Activated gamma-delta T cell treated with anti-CD3 and anti-CD28 coated beads, Interleukin-2, amount 50 U/mL, for 16 hours (primary cell): ENCODE data around the gene CSMD2.

ENCODE experiments used
- DNase-seq: peaks from one replicate; pipeline ENCODE4 v3.0.0-alpha.2; 2020; ENCODE audit warnings: low read depth

The CSMD2 gene

DNA sequence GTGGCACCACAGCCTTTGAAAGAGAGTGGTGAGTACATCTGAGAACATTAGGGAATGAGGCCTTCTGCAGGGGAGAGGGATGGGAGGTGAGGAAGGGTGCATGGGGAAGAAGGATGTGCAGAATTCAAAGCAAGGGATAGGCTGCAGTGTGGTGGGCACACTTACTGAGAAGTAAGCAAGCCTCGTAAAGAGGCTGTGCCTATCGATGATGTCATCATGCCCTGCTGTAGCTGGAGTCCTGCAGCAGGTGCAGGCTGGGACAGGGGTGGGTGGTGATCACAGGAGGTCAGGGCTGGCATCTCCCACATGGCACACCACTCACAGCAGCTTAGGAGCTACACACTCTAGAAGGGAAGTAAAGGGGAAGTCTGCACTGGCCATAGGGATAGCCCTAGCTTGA is 676.4 kb downstream of the CSMD2 start:
- DNase-seq = no peak

DNA sequence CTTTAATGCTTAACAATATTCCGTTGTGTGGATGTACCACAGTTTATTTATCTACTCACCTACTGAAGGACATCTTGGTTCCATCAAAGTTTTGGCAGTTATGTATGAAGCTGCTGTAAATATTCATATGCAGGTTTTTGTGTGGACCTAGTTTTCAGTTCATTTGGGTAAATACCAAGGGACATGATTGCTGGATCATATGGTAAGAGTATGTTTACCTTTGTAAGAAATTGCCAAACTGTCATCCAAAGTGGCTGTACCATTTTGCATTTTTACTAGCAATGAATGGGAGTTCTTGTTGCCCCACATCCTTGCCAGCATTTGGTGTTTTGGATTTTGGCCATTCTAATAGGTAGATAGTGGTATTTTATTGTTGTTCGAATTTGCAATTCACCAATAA is 682.6 kb downstream of the CSMD2 start:
- DNase-seq = no peak

DNA sequence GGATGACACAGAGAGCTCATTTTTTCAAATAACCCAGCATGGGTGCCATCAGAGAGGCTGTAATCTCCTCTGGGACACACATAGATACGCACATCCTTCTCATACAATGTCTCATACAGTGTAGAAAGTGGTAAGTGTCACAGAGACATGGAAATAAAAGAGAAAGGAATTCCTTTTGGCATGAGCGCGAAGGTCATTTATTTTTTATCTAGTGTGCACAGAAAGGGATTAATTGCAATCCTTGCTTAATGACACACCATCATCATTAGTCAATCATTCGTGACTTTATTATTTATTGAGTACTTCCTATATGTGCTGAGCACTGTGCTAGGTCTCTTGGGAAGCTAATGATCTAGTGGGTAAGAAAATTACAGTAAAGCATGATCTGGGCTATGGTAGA is 687.6 kb downstream of the CSMD2 start:
- DNase-seq = no peak

DNA sequence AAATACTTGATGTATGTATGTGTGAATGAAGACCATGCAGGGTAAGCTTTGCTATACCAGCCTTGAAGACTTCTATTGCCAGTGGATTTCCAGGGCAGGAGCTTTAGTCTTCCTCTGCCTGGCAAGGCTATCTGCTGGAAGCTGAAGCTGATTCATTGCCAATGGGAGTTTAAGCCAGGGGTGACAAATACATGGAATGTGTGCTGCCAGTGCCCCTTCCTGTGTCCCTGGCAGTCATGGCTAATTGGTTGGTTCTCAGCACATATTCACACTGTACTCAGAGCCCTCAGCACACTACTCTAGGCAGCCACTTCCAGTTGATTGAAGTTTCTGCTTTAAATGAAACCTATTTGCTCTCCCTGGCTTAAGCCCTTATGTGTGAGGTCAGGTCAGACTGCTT is 691.1 kb downstream of the CSMD2 start:
- DNase-seq = no peak

DNA sequence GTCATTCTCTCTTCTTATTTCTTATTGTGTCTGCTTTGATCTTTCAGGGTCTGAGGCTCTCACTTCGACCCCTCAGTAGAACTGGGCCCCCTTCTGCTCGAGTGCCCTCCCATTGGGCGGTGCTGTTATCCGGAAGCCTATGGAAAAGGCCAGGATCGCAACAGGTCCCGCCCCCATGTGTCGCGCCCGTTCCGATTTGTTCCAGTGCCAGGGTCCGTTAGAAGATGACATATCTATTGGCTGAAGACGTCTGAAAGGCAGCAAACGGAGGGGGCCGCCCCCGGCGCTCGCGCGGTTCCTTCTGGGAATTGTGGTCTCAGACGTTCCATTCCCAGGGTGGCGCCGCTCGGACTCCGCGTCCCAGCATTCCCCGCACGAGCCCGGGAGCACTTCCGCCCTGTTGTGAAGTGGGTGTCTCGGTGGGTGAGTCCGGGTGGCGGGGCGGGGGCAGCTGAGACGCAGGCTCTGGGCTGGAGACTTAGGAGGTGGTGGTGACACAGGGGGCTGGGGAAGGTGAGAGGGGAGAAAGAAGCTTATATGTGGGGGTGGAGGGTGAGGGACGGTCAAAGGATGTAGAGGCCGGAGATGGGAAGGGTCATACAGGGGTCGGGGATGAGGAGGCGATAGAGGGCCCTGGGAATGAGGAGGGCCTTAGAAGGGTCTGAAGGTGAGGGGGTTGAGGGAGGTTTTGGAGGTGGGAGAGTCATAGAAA is 692.6 kb downstream of the CSMD2 start, which contains the start of gene ZSCAN20:
TSS of gene ZSCAN20 (plus strand) at position 377 of the 712 bp plus-strand sequence. CDS start 6,644 bp downstream, outside the sequence.
- DNase-seq = peak; percentile 81

DNA sequence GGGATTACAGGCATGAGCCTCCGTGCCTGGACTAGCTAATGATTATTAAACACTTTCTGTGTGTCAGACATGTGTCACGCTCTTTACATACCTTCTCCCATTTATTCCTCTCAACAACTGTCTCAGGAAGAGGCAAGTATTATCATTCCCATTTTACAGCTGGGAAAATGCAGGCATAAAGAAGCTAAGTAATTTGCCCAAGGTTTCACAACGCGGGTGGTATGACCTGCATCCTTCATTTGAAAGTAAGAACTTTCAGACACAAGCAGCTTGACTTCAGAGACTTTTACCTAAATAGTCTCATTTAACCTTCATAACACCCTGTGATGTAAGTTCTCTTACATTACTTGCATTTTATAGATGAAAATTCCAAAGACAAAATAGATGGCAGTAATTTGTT is 693.6 kb downstream of the CSMD2 start:
- DNase-seq = no peak

DNA sequence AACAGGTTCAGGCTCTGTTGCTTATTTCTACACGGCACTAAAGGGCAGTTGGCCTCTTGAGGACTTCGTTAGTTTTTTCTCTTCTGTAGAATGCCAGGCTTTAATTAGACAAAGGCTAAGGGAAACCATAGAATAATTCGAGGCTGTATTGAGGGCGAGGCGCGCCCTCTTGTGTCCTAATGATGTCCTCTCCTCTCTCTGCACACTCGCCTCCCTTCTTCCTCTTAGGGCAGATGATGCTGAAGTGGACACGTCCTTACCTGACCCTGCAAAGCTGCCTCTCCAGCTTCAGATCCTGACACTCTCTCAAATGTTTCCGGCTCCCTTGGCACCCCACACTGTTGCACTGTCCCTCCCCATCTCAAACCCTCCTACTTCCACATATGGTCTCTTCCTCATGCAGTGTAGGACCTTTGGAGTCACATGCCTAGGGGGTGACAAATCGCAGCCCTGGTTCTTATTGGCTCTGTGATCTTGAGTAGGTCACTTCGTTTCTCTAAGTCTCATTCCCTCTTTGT is 694.5 kb downstream of the CSMD2 start:
- peak; percentile 22 for DNase-seq

DNA sequence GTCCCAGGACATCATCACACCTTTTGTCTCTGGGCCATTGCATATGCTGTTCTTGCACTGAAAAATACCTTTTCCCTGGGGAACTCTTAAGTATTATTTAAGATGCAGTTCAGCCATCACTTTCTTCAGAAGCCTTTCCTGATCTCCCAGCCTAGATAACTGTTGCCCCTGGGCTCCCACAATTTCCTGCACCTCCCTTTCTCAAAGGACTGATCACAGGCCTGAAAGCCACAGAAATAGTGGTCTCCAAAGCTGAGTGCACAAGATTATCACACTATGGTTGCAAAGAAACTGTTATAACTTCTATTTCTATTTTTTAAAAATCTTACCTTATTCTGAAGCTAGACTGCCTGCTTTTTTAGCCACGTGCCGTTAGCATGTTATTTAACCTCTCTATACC is 695.3 kb downstream of the CSMD2 start:
- no peak for DNase-seq

DNA sequence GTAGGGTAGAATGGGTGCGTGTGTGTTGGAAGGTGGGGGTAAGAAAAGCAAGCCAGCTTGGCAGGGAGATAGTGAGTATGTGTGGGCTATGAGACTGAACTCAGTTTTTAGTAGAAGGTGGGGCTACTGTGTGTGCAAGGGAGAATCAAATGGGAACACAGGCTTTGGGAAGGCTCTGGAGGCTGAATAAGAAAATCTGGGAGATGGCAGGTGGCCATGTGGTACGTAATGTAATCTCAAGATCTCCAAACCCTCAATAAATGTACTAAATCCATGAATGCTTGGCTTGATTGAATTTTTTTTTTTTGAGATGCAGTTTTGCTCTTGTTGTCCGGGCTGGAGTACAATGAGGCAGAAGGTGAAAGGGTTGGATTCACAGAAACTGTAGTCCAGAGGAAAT is 696.1 kb downstream of the CSMD2 start:
- DNase-seq = no peak

DNA sequence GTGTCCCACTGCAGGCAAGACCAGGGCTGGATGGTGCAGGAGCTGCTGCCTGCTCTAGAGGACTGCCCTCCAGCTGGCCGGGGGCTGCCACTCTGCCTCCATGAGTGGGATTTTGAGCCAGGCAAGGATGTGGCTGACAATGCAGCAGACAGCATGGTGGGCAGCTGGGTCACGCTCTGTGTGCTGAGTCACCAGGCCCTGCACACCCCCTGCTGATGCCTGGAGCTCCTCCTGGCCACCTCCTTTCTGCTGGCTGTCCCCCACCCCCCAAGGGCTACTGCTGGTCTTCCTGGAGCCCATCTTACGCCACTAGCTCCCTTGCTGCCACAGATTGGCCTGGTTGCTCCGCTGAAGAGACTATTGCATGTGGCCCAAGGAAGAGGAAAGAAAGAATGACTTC is 696.5 kb downstream of the CSMD2 start:
- DNase-seq = no peak

DNA sequence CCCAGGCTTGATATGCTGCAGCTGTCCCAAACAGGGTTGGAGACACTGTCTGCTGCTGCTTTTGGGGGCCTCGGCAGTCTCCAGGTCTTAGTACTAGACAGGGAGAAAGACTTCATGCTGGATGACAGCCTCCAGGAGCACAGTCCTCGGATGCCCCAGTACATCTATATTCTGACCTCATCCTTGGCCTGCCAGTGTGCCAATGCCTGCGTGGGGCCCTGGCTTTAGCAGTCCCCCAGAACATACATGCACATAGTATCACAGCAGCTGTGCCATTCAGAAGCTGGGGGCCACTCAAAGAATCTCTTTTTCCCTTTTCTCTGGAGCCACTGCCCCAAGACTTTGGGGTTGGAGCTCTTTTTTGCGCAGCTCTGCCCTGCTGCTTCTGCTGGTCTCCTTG is 697.0 kb downstream of the CSMD2 start:
- DNase-seq = no peak

DNA sequence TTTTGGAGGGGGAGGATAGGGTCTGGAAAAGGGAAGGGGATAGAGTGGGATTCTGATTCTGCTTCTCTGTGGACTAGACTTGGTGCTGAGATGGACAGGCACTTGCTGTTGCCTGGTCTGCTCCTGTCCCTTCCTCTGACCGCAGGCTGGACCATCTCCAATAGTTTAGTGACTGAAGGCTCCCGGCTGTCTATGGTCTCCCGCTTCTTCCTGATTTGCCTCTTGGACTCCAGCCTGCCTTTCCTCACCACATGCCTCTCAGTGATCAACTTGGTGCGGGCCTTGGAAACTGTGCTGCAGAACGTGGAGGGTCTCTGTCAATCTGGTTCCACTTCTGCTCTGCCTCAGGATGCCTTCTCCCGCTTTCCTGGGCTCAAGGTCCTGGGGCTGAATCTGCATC is 698.9 kb downstream of the CSMD2 start:
- no peak for DNase-seq

DNA sequence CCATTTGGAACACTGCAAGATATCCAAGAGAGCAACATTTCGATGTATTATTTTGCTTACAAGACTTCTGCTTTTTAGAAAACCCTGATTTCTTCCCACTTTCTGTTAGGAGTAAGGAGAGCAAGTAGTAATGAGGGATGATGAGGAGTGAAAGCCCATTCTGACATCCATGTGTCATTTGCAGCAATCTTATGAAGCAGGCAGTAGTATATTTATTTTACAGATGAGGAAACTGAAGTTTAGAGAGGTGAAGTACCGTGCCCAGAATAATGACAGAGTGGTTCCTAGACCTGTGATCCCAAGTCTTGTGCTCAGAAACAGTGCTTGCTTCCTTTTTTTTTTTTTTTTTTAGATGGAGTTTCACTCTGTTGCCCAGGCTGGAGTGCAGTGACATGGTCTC is 699.7 kb downstream of the CSMD2 start:
- no peak for DNase-seq

DNA sequence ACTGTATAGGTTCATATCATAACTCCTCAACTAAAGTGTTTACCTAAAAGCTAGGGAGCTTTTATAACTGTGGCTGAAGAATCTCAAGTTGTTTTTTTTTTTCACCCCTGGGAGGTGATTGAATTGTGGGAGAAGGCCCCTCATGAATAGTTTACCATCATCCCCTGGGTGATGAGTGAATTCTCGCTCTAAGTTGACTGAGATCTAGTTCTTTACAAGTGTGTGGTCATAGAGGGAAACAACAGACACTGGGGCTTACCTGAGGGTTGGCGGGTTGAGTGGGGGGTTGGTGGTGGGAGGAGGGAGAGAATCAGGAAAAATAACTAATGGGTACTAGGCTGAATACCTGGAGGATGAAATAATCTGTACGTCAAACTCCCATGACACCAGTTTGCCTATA is 700.5 kb downstream of the CSMD2 start:
- DNase-seq = no peak
